ENCODE measurements around the gene FAM43B.

GRCh38 chr1:20538760-20539551 is 13.4 kb upstream of the FAM43B start:
- TF ChIP-seq EZH2 (IDR thresholded peaks at IDR 0.05; ENCODE audit: borderline replicate concordance, low read length) = no peak
- TF ChIP-seq, protein P1, sequence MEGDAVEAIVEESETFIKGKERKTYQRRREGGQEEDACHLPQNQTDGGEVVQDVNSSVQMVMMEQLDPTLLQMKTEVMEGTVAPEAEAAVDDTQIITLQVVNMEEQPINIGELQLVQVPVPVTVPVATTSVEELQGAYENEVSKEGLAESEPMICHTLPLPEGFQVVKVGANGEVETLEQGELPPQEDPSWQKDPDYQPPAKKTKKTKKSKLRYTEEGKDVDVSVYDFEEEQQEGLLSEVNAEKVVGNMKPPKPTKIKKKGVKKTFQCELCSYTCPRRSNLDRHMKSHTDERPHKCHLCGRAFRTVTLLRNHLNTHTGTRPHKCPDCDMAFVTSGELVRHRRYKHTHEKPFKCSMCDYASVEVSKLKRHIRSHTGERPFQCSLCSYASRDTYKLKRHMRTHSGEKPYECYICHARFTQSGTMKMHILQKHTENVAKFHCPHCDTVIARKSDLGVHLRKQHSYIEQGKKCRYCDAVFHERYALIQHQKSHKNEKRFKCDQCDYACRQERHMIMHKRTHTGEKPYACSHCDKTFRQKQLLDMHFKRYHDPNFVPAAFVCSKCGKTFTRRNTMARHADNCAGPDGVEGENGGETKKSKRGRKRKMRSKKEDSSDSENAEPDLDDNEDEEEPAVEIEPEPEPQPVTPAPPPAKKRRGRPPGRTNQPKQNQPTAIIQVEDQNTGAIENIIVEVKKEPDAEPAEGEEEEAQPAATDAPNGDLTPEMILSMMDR (IDR thresholded peaks at IDR 0.05; ENCODE audit: low read length) = no peak
